WTC11 (cell line): ENCODE results near the gene ZNF668. TPM values are rescaled to one million over a fixed set of nuclear protein-coding genes. Genes with fewer than 3 reads are reported as not detected.
A peak's percentile ranks its signal among the peaks of the same experiment; 100 is the strongest.

Source experiments
- ATAC-seq: fragments of 200-7000 bp; cut with Tn5 transposase; 2 replicates; pipeline ENCODE4 v1.10.0; 2021; ENCODE audit warnings: mild to moderate bottlenecking, moderate library complexity
- CTCF ChIA-PET: fragments of 300-600 bp; sonication (Branson Sonifier 250); formaldehyde crosslinking; loops from one replicate; lab custom pipeline; 2021; ENCODE audit warnings: antibody characterized with exemption; lab: Charles Lee
- POLR2A ChIA-PET: fragments of 350-600 bp; sonication (Branson Sonifier 250); formaldehyde crosslinking; loops from one replicate; lab custom pipeline; 2021; ENCODE audit warnings: antibody characterized with exemption; lab: Charles Lee
- DNase-seq: peaks from one replicate; pipeline ENCODE4 v3.0.0; 2021; ENCODE audit warnings: low spot score
- H3K27ac Mint-ChIP-seq: 2 replicates; pipeline ENCODE4 v1.8.0; 2021; ENCODE audit warnings: mixed read lengths
- H3K27me3 Mint-ChIP-seq: 2 replicates; pipeline ENCODE4 v1.8.0; 2021; ENCODE audit warnings: low read depth, mild to moderate bottlenecking, moderate library complexity, mixed read lengths
- H3K36me3 Mint-ChIP-seq: 2 replicates; pipeline ENCODE4 v1.8.0; 2021; ENCODE audit warnings: mixed read lengths
- H3K4me1 Mint-ChIP-seq: 2 replicates; pipeline ENCODE4 v1.8.0; 2022; ENCODE audit warnings: mixed read lengths
- H3K4me3 Mint-ChIP-seq: 2 replicates; pipeline ENCODE4 v1.8.0; 2021; ENCODE audit warnings: mild to moderate bottlenecking, moderate library complexity, mixed read lengths
- H3K9me3 Mint-ChIP-seq: 2 replicates; pipeline ENCODE4 v1.8.0; 2021; ENCODE audit warnings: mixed read lengths
- FOXJ3 ChIP-seq: sonication (generic); formaldehyde crosslinking; IDR thresholded peaks from 2 replicates; pipeline ENCODE4 v1.9.0; 2021; ENCODE audit warnings: missing genetic modification reagents, mild to moderate bottlenecking, borderline replicate concordance
- FOXP1 ChIP-seq: sonication (generic); formaldehyde crosslinking; IDR thresholded peaks from 2 replicates; pipeline ENCODE4 v1.8.0; 2022; ENCODE audit warnings: missing genetic modification reagents, mild to moderate bottlenecking, moderate library complexity, borderline replicate concordance
- KAT7 ChIP-seq: sonication (generic); formaldehyde crosslinking; IDR thresholded peaks from 2 replicates; pipeline ENCODE4 v1.8.1; 2023; ENCODE audit warnings: missing genetic modification reagents, mild to moderate bottlenecking, borderline replicate concordance
- MYBL2 ChIP-seq: sonication (generic); formaldehyde crosslinking; IDR thresholded peaks from 2 replicates; pipeline ENCODE4 v1.8.1; 2023; ENCODE audit warnings: mild to moderate bottlenecking, moderate library complexity, missing genetic modification reagents
- NR1H2 ChIP-seq: sonication (generic); formaldehyde crosslinking; IDR thresholded peaks from 2 replicates; pipeline ENCODE4 v1.9.0; 2021; ENCODE audit warnings: mild to moderate bottlenecking, moderate library complexity, missing genetic modification reagents
- NR3C1 ChIP-seq: sonication (generic); formaldehyde crosslinking; conservative IDR thresholded peaks from 2 replicates; pipeline ENCODE4 v1.8.1; 2023; ENCODE audit warnings: low read depth, mild to moderate bottlenecking, missing genetic modification reagents
- RELA ChIP-seq: sonication (generic); formaldehyde crosslinking; IDR thresholded peaks from 2 replicates; pipeline ENCODE4 v1.8.1; 2022; ENCODE audit warnings: missing genetic modification reagents, mild to moderate bottlenecking, borderline replicate concordance
- ZBTB21 ChIP-seq: sonication (generic); formaldehyde crosslinking; IDR thresholded peaks from 2 replicates; pipeline ENCODE4 v1.8.1; 2023; ENCODE audit warnings: mild to moderate bottlenecking, missing genetic modification reagents, borderline replicate concordance
- ZNF138 ChIP-seq: sonication (generic); formaldehyde crosslinking; conservative IDR thresholded peaks from 2 replicates; pipeline ENCODE4 v1.8.1; 2022; ENCODE audit warnings: mild to moderate bottlenecking, moderate library complexity, missing genetic modification reagents
- total RNA-seq: library from RNA; stranded (reverse); gene quantifications from 3 replicates; pipeline ENCODE4 v1.2.3, GENCODE V29; 2021
- TF ChIP-seq, protein P1 (sequence below): sonication (generic); formaldehyde crosslinking; IDR thresholded peaks from 2 replicates; pipeline ENCODE4 v1.8.0; 2022; ENCODE audit warnings: mild to moderate bottlenecking, missing genetic modification reagents
- TF ChIP-seq, protein P2 (sequence below): sonication (generic); formaldehyde crosslinking; IDR thresholded peaks from 2 replicates; pipeline ENCODE4 v1.8.1; 2022; ENCODE audit warnings: mild to moderate bottlenecking, moderate library complexity, missing genetic modification reagents
- TF ChIP-seq, protein P3 (sequence below): sonication (generic); formaldehyde crosslinking; IDR thresholded peaks from 2 replicates; pipeline ENCODE4 v1.8.0; 2022; ENCODE audit warnings: mild to moderate bottlenecking, missing genetic modification reagents
- TF ChIP-seq, protein P4 (sequence below): sonication (generic); formaldehyde crosslinking; IDR thresholded peaks from 2 replicates; pipeline ENCODE4 v1.8.0; 2023; ENCODE audit warnings: mild to moderate bottlenecking, missing genetic modification reagents
- TF ChIP-seq, protein P5 (sequence below): sonication (generic); formaldehyde crosslinking; IDR thresholded peaks from 2 replicates; pipeline ENCODE4 v1.8.0; 2022; ENCODE audit warnings: missing genetic modification reagents

Gene ZNF668
- total RNA-seq, 1 experiment from 2014 or later, result 17.3 TPM

DNA sequence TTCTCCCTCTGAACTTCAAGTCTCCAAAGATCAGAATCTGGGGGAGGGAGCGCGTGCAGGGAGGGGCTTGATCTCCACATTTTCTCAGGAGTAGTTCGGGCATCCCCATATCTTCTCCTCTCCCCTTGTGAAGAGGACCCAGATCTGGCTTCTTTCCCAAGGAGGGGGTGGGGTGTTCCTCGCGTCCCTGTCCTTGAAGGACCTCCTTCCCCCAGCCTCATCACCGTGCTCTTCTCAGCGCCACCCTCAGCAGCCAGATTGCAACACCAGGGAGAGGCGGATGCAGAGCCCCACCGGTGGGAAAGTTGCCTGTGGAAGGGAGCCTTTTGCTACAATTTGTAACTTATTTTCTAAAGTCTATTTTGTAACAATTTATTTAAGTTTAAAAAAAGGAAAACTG, 9.0 kb upstream of the ZNF668 start:
- ChIA-PET POLR2A (no interaction called here), CTCF (interaction anchor here (1.0 kb wide), 1 partner anchor 34 kb away, joined by 3 read pairs; the partner anchor contains the start of gene KAT8)
- Mint-ChIP-seq H3K4me3 (no peak overlapping the region), H3K27ac (no peak overlapping the region), H3K9me3 (no peaks in the 10 kb centered on the region), H3K36me3 (peaks cover 23% of the 10 kb centered on the region), H3K4me1 (no peaks in the 10 kb centered on the region), H3K27me3 (no peaks in the 10 kb centered on the region)
- ATAC-seq (no peak), DNase-seq (no peak)
- TF ChIP-seq MYBL2, result no peak
- no peak for TF ChIP-seq KAT7 (CRISPR knock-in tag)
- TF ChIP-seq ZBTB21, result no peak

DNA sequence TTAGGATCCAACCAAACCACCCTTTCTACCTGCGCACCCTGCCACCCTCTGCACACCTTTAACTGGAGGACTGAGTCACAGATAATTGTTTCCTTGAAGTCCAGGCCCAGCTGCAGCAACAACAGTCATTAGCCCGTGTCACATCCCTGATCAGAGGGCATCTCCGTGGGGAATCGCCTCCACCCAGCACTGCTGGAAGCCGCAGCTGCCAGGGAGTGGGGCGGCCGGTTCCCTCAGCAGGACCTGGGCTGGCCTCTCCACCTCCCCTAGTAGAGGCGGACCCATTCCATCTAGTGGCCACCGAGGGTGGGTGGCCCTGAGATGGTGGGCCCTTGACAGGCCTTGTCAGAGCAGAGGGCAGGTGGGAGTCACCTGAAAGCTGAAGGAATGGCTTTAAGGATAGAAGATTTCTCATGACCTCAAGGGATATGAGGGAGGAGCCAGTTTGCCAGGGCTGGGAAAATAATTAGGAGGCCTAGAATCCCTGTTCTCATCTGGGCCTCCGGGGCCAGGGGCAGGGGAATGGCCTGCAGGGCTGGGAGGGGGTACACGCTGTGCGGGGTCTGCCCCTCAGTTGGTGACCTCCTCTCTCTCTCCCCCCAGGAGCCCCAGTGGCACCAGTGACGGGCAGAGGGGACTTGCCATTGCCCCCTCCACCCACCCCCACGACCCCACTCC, 8.5 kb upstream of the ZNF668 start:
- ChIA-PET POLR2A (no interaction called here), CTCF (interaction anchor here (1.0 kb wide), 1 partner anchor 35 kb away, joined by 3 read pairs; the partner anchor contains the start of gene KAT8)
- DNase-seq (no peak), ATAC-seq (no peak)
- Mint-ChIP-seq H3K36me3 (peaks cover 29% of the 10 kb centered on the region), H3K27me3 (no peaks in the 10 kb centered on the region), H3K27ac (peak overlapping the region; percentile 74), H3K4me1 (no peaks in the 10 kb centered on the region), H3K9me3 (no peaks in the 10 kb centered on the region), H3K4me3 (no peak overlapping the region)
- TF ChIP-seq, protein P1, sequence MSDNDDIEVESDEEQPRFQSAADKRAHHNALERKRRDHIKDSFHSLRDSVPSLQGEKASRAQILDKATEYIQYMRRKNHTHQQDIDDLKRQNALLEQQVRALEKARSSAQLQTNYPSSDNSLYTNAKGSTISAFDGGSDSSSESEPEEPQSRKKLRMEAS (CRISPR knock-in tag), result no peak
- TF ChIP-seq NR1H2 (no peak), NR3C1 (CRISPR knock-in tag) (no peak)
- TF ChIP-seq, protein P2, sequence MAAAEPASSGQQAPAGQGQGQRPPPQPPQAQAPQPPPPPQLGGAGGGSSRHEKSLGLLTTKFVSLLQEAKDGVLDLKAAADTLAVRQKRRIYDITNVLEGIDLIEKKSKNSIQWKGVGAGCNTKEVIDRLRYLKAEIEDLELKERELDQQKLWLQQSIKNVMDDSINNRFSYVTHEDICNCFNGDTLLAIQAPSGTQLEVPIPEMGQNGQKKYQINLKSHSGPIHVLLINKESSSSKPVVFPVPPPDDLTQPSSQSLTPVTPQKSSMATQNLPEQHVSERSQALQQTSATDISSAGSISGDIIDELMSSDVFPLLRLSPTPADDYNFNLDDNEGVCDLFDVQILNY, result no peak

DNA sequence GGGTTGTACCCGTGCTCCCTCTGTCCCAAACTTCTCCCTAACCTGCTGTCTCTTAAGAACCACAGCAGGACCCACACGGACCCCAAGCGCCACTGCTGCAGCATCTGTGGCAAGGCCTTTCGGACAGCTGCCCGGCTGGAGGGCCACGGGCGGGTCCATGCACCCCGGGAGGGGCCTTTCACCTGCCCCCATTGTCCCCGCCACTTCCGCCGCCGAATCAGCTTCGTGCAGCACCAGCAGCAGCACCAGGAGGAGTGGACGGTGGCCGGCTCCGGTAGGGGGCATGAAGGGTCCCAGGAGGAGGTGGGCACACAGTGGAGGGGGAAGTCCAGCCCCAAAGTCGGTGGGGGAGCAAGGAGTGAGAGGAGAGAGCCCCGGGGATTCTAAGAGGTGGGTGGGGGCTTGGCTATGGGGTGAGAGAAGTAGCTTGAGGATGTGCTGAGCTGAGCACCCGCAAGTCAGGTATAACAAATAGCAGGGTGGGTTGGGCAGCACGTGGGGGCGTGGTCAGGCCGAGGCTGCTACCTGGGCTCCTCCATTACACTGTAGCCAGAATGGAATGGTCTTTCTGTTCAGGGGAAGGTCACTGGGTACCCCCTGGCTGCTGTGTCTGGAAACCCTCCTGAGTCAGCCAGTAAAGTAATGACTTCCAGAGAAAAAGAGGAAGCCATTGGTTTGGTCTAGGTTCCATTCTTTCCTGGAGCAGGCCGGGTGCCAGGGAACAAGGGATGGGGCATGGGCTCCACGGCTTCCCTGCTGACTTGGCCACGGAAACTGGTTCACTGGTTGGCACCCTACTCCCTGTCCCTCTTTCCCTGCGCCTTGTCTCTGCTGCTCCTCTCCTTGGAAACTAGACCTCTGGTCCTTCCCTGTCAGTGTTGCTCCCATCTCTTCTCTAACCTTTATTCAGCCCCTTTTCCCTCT, 7.7 kb upstream of the ZNF668 start:
- Mint-ChIP-seq H3K36me3 (peaks cover 30% of the 10 kb centered on the region), H3K27ac (peak overlapping the region; percentile 74), H3K9me3 (no peaks in the 10 kb centered on the region), H3K4me3 (no peak overlapping the region), H3K27me3 (no peaks in the 10 kb centered on the region), H3K4me1 (no peaks in the 10 kb centered on the region)
- DNase-seq (no peak), ATAC-seq (no peak)
- no peak for TF ChIP-seq NR1H2
- TF ChIP-seq, protein P3, sequence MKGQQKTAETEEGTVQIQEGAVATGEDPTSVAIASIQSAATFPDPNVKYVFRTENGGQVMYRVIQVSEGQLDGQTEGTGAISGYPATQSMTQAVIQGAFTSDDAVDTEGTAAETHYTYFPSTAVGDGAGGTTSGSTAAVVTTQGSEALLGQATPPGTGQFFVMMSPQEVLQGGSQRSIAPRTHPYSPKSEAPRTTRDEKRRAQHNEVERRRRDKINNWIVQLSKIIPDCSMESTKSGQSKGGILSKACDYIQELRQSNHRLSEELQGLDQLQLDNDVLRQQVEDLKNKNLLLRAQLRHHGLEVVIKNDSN (CRISPR knock-in tag), result no peak
- TF ChIP-seq, protein P4, sequence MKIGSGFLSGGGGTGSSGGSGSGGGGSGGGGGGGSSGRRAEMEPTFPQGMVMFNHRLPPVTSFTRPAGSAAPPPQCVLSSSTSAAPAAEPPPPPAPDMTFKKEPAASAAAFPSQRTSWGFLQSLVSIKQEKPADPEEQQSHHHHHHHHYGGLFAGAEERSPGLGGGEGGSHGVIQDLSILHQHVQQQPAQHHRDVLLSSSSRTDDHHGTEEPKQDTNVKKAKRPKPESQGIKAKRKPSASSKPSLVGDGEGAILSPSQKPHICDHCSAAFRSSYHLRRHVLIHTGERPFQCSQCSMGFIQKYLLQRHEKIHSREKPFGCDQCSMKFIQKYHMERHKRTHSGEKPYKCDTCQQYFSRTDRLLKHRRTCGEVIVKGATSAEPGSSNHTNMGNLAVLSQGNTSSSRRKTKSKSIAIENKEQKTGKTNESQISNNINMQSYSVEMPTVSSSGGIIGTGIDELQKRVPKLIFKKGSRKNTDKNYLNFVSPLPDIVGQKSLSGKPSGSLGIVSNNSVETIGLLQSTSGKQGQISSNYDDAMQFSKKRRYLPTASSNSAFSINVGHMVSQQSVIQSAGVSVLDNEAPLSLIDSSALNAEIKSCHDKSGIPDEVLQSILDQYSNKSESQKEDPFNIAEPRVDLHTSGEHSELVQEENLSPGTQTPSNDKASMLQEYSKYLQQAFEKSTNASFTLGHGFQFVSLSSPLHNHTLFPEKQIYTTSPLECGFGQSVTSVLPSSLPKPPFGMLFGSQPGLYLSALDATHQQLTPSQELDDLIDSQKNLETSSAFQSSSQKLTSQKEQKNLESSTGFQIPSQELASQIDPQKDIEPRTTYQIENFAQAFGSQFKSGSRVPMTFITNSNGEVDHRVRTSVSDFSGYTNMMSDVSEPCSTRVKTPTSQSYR (CRISPR knock-in tag), result no peak
- no peak for TF ChIP-seq FOXJ3 (CRISPR knock-in tag)
- TF ChIP-seq, protein P5, sequence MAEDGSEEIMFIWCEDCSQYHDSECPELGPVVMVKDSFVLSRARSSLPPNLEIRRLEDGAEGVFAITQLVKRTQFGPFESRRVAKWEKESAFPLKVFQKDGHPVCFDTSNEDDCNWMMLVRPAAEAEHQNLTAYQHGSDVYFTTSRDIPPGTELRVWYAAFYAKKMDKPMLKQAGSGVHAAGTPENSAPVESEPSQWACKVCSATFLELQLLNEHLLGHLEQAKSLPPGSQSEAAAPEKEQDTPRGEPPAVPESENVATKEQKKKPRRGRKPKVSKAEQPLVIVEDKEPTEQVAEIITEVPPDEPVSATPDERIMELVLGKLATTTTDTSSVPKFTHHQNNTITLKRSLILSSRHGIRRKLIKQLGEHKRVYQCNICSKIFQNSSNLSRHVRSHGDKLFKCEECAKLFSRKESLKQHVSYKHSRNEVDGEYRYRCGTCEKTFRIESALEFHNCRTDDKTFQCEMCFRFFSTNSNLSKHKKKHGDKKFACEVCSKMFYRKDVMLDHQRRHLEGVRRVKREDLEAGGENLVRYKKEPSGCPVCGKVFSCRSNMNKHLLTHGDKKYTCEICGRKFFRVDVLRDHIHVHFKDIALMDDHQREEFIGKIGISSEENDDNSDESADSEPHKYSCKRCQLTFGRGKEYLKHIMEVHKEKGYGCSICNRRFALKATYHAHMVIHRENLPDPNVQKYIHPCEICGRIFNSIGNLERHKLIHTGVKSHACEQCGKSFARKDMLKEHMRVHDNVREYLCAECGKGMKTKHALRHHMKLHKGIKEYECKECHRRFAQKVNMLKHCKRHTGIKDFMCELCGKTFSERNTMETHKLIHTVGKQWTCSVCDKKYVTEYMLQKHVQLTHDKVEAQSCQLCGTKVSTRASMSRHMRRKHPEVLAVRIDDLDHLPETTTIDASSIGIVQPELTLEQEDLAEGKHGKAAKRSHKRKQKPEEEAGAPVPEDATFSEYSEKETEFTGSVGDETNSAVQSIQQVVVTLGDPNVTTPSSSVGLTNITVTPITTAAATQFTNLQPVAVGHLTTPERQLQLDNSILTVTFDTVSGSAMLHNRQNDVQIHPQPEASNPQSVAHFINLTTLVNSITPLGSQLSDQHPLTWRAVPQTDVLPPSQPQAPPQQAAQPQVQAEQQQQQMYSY (CRISPR knock-in tag), result no peak
- no peak for TF ChIP-seq RELA (CRISPR knock-in tag)
- TF ChIP-seq FOXP1 (CRISPR knock-in tag), result no peak
- TF ChIP-seq ZNF138 (CRISPR knock-in tag), result no peak
- ChIA-PET CTCF (no interaction called here), POLR2A (no interaction called here)
